Right atrium auricular region (tissue), 2 donors: ENCODE measurements around the gene CHAD. TPM values are rescaled to one million over a fixed set of nuclear protein-coding genes. Genes with fewer than 3 reads are reported as not detected.

Experiments
- DNase-seq: peaks from one replicate; pipeline ENCODE4 v3.0.0-alpha.2; 2019; ENCODE audit warnings: low spot score
- H3K27ac ChIP-seq, 2 donors: fragments of 200-600 bp; sonication (generic); 1 replicate in 1 of 2; 2 replicates in 1 of 2; pipeline ENCODE4 v1.5.1; 2016 to 2019
- H3K27me3 ChIP-seq, 2 donors: fragments of 200-600 bp; sonication (generic); one replicate each; pipeline versions ENCODE4 v1.5.1 to v1.6.0; 2017 to 2019
- H3K36me3 ChIP-seq: fragments of 200-600 bp; sonication (generic); one replicate; pipeline ENCODE4 v1.5.1; 2016
- H3K4me1 ChIP-seq, 2 donors: fragments of 200-600 bp; sonication (generic); one replicate each; pipeline versions ENCODE4 v1.5.1 to v1.6.0; 2017 to 2019
- H3K4me3 ChIP-seq, 2 donors: fragments of 200-600 bp; sonication (generic); 1 replicate in 1 of 2; 2 replicates in 1 of 2; pipeline ENCODE4 v1.5.1; 2017 to 2019; ENCODE audit warnings: mild to moderate bottlenecking in 1 of 2, moderate library complexity in 1 of 2
- H3K9me3 ChIP-seq, 2 donors: fragments of 200-600 bp; sonication (generic); one replicate each; pipeline ENCODE4 v1.5.1; 2019
- total RNA-seq, 2 donors: library from RNA; depleted of rRNA; stranded (reverse); fragments of >200 nt; gene quantifications; one replicate each; pipeline ENCODE4 v1.1.0, GENCODE V29; 2016
- TF ChIP-seq, protein P1 (sequence below), 2 donors: fragments of 200-600 bp; sonication (generic); IDR thresholded peaks; one replicate each; pipeline ENCODE4 v1.5.1; 2019; ENCODE audit warnings: antibody characterized with exemption in 2 of 2

Gene CHAD
- total RNA-seq, 2 donors from 2014 or later, result 0.70 TPM; not detected in 1

DNA sequence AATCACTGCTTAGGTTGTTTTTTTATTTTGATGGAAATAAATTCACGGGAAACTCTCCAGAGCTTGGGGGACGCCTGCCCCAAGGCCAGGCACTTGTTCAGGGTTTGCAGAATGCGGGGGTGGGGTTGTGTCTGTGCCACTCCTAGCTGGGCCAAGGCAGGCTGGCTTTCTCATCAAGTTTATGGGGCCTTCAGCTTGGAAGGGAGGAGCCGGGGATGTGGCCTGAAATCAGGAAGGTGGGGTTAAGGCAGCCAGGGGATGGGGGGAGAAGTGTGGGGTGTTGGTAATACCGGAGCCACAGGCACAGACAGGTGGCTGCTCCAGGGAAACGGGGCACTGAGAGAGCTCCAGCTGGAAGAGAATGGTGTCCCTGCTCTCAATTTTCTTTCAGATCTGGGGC lies 1.7 kb upstream of the CHAD start:
- TF ChIP-seq, protein P1, sequence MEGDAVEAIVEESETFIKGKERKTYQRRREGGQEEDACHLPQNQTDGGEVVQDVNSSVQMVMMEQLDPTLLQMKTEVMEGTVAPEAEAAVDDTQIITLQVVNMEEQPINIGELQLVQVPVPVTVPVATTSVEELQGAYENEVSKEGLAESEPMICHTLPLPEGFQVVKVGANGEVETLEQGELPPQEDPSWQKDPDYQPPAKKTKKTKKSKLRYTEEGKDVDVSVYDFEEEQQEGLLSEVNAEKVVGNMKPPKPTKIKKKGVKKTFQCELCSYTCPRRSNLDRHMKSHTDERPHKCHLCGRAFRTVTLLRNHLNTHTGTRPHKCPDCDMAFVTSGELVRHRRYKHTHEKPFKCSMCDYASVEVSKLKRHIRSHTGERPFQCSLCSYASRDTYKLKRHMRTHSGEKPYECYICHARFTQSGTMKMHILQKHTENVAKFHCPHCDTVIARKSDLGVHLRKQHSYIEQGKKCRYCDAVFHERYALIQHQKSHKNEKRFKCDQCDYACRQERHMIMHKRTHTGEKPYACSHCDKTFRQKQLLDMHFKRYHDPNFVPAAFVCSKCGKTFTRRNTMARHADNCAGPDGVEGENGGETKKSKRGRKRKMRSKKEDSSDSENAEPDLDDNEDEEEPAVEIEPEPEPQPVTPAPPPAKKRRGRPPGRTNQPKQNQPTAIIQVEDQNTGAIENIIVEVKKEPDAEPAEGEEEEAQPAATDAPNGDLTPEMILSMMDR (IDR thresholded peaks at IDR 0.05), result no peak
- no peak for DNase-seq

DNA sequence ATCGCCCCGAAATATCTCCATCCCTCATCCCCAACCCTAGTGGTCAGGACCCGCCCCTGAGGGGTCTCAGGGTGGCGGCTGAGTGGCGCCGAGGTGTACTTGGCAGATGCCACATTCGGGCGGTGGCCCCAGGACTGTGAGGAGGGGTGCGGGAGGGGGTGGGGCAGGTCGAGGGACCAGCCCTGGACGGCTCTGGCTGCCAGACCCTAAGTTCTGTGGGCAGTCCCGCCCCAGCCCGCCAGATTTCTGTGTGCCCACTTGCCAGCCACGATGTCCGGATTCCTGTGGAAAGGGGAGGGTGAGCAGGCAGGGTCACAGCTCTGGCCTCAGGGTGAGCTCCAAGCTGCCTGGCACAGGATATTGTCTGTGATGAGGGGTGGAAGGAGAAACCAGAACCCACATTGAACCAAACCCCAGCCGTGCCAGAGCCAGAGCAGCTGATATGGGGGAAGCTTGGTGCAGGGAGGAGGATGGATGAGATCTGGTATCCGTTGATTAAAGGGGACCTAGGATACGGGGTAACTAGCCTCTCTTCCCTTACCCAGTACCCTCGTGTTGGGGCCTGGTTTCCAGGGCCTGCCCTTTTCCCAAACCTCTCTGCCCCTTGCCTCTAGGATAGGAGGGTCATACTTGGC lies 1.1 kb upstream of the CHAD start:
- H3K36me3 ChIP-seq, result no peaks in the 10 kb centered on the region
- no peaks in the 10 kb centered on the region for H3K9me3 ChIP-seq
- TF ChIP-seq, protein P1 (IDR thresholded peaks at IDR 0.05), result no peak
- no peak overlapping the region for H3K27ac ChIP-seq
- DNase-seq, result no peak
- no peaks in the 10 kb centered on the region for H3K27me3 ChIP-seq
- H3K4me1 ChIP-seq, result peaks cover 0 to 17% of the 10 kb centered on the region in 2 donors
- no peak overlapping the region for H3K4me3 ChIP-seq

More for the DNA sequence above, 1.7 kb upstream of the CHAD start:
- H3K9me3 ChIP-seq, result no peaks in the 10 kb centered on the region
- no peak overlapping the region for H3K27ac ChIP-seq
- no peaks in the 10 kb centered on the region for H3K36me3 ChIP-seq
- no peaks in the 10 kb centered on the region for H3K27me3 ChIP-seq
- peaks cover 0 to 17% of the 10 kb centered on the region in 2 donors for H3K4me1 ChIP-seq
- no peak overlapping the region for H3K4me3 ChIP-seq

DNA sequence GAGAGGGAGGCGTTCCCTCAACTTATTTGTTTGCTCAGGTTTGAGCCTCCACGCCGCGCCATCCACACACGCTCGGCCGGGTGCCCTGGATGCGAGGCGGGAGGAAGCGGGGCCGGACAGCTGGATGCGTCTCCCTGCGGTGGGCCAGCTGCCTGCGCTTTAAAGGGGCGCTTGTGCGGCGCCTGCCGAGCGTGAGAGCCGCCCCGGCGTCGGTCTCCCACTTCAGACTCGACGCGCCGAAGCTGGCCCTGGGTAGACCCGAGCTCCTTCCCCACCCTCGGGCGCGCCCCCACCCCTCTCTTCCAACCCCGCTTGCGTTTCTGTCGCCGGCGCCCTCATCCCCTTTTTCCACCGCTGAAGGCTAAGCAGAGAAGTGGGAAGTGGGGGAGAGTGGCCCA lies 527 bp upstream of the CHAD start:
- Histone ChIP-seq H3K4me1 (peaks cover 0 to 17% of the 10 kb centered on the region in 2 donors), H3K4me3 (peak overlapping the region; percentile 27 to 47), H3K27me3 (no peaks in the 10 kb centered on the region), H3K9me3 (no peaks in the 10 kb centered on the region), H3K27ac (no peak overlapping the region), H3K36me3 (no peaks in the 10 kb centered on the region)
- no peak for DNase-seq
- TF ChIP-seq, protein P1 (IDR thresholded peaks at IDR 0.05), result no peak

DNA sequence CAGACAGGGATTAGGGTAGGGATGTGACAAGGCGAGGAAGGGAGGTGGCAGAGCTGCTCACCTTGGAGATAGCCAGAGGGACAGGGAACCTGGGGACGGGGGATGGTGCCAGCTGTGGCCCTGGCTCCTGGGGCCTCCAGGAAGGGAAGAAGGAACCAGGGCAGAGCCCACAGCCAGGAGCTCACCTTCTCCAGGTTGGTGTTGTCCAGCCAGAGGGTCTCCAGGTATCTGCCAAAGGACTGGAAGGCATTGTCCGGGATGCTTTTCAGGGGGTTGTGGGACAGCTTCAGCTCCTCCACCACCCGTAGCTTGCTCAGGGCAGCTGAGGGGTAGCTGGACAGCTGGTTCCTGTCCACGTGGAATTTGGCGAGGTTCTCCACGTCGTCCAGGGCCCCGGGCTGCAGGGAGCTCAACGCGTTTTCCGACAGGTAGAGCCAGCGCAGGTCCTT lies 801 bp downstream of the CHAD start:
- Histone ChIP-seq H3K27me3 (no peaks in the 10 kb centered on the region), H3K9me3 (no peaks in the 10 kb centered on the region), H3K4me3 (no peak overlapping the region), H3K36me3 (no peaks in the 10 kb centered on the region), H3K27ac (no peak overlapping the region), H3K4me1 (peaks cover 0 to 17% of the 10 kb centered on the region in 2 donors)
- DNase-seq, result no peak
- TF ChIP-seq, protein P1 (IDR thresholded peaks at IDR 0.05), result no peak

DNA sequence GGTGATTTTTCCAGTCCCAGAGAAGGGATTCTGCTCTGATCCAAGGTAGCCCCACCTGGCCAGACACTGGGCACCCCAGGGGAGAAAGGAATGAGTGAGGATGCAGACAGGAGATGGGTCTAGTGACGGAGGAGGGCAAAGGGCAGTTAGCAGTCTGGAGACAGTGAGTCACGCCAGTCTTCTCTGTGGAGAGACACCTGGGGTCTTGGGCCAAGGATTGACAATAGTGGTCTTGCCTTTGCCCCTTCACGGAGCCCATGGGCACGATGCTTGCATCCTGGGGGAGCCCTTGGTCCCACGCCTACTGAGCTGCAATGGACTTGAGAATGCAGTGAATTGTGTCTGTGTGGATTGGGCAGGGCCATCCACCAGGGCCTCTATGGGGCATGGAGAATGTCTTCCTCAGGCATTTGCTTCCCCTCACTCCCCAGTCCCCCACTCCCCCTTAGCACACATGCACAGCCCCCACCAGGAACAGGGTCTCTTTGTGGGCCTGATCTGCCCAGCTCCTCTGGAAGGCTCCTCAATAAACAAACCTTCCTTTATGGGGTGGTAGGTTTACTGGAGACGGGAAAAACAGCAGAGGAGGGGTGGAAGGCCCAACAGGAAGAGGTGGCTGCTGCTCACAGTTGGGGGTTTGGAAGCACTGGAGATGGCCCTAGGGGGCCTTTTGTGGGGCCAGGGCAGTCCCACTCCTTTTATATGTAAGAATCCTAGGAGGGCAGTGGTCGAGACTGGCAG lies 1.4 kb downstream of the CHAD start:
- peaks cover 3% of the 10 kb centered on the region for H3K36me3 ChIP-seq
- no peak overlapping the region for H3K27ac ChIP-seq
- H3K9me3 ChIP-seq, result no peaks in the 10 kb centered on the region
- H3K4me3 ChIP-seq, result no peak overlapping the region
- DNase-seq, result no peak
- H3K27me3 ChIP-seq, result no peaks in the 10 kb centered on the region
- TF ChIP-seq, protein P1 (IDR thresholded peaks at IDR 0.05), result no peak
- H3K4me1 ChIP-seq, result peaks cover 0 to 17% of the 10 kb centered on the region in 2 donors
